Daoy (cell line): ENCODE measurements around the gene CLIC3. TPM values are rescaled to one million over a fixed set of nuclear protein-coding genes. Genes with fewer than 3 reads are reported as not detected.
A peak's percentile ranks its signal among the peaks of the same experiment; 100 is the strongest.

ENCODE experiments used
- DNase-seq: peaks from one replicate; pipeline ENCODE4 v3.0.0-alpha.2; 2015; ENCODE audit warnings: low read depth
- total RNA-seq: library from RNA; depleted of rRNA; stranded (reverse); fragments of >200 nt; shearing (Covaris generic); gene quantifications from 2 replicates; pipeline ENCODE4 v1.2.3, GENCODE V29; 2014

The CLIC3 gene
- total RNA-seq, 1 experiment from 2014 or later, result 3.9 TPM

- DNase-seq, result no peak
Observed at GRCh38 chr9:136980669-136981478, 15.5 kb downstream of the CLIC3 start.

- no peak for DNase-seq
Observed at GRCh38 chr9:136979769-136980587, 16.4 kb downstream of the CLIC3 start.

DNA sequence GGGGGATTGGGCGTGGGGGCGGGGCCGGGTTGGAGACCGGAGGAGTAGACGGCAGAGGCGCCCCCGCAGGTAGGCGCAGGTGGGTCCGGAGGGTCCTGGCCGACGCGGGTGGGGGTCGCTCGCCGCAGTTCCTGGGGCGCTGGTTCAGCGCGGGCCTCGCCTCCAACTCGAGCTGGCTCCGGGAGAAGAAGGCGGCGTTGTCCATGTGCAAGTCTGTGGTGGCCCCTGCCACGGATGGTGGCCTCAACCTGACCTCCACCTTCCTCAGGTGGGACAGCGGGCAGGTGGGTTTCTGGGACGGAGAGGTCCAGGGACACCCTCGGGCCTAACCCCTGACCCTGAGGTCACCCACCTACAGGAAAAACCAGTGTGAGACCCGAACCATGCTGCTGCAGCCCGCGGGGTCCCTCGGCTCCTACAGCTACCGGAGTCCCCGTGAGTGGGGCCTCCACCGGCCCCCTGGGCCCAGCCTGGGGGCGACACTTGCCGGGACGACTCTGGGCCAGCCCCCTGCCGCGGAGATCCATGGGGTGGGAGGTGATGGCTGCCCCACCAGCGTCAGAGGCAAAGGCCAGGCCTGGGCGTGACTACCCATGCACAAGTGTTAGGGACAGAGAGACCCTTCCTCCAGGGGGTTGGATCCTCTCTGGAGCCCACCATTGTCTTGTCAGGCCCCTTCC, 17.4 kb downstream of the CLIC3 start:
- DNase-seq, result no peak

- peak; percentile 79 for DNase-seq
Observed at GRCh38 chr9:136978073-136978864, 18.1 kb downstream of the CLIC3 start.

GRCh38 chr9:136977649-136978072, 18.7 kb downstream of the CLIC3 start:
- DNase-seq, result no peak

- DNase-seq, result no peak
Observed at GRCh38 chr9:136977223-136977622, 19.1 kb downstream of the CLIC3 start, which contains the start of gene PTGDS. PTGDS (plus strand) TSS chr9:136977504; CDS start chr9:136977579, 75 bp downstream.

DNA sequence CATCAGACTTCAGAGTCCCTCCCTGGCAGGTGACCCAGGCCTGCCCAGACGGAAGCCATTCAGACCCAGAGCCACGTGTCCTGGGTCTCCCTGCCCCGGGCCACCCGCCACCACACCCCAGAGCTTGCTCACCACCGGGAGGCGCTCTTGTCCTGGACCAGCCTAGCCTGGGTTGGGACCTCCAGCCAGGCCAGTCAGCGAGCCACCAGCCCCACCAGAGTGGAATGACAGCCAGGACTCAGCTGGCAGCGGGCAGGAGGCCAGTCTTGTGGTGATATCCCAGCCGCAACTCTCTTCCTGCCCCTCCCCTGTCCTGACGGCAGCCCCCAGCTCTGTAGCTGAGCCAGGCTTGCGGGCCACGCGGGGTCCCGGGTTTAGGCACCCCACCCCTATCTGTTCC, 20.7 kb downstream of the CLIC3 start:
- peak; percentile 80 for DNase-seq

GRCh38 chr9:136974817-136975535, 21.4 kb downstream of the CLIC3 start:
- DNase-seq, result no peak

- DNase-seq, result no peak
Observed at GRCh38 chr9:136973618-136974617, 22.4 kb downstream of the CLIC3 start.

DNA sequence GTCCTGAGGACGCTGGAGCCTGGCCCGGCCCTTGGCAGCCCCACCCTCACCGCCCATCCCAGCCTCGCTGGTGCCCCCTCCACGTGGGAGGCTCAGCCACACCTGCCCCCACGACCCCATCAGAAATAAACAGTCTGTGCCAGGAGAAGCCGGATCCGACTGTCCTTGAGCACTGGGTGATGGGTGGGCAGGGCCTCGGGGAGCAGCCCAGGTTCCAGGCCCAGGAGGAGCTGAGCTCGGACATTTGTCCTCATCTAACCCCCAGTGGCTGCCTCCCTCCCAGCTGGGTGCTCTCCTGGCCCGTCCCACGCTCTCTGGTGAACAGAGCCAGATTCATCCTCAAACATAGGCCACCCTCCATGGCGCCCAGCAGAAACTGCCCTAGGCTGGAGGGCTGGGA, 23.6 kb downstream of the CLIC3 start:
- DNase-seq, result no peak

DNA sequence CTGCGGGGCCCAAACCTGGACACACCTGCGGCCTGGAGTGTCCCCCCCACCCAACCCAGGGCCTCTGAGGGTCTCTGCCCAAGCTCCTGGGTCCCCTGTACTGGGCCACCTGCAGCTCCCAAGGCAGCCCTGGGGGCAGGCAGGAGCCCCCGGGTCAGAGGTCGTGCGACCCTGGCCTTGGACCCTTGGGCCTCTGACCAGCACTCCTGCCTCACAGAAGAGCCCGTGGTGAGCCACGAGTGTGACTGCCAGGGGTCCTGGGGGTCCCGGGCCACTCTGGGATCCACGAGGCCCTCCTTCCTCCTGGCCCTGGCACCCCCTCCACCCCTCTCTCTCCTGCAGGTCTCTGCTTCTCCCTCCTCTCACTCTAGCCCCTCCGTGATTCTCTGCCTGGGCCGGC, 24.0 kb downstream of the CLIC3 start:
- no peak for DNase-seq

- DNase-seq, result no peak
Observed at GRCh38 chr9:136971746-136972145, 24.6 kb downstream of the CLIC3 start.

- DNase-seq, result no peak
Observed at GRCh38 chr9:136970361-136970760, 26.0 kb downstream of the CLIC3 start.

GRCh38 chr9:136969774-136970173, 26.6 kb downstream of the CLIC3 start:
- no peak for DNase-seq

- no peak for DNase-seq
Observed at GRCh38 chr9:136969150-136969549, 27.2 kb downstream of the CLIC3 start.

- DNase-seq, result no peak
Observed at GRCh38 chr9:136968333-136969127, 27.8 kb downstream of the CLIC3 start.

GRCh38 chr9:136965771-136966484, 30.4 kb downstream of the CLIC3 start:
- no peak for DNase-seq

DNA sequence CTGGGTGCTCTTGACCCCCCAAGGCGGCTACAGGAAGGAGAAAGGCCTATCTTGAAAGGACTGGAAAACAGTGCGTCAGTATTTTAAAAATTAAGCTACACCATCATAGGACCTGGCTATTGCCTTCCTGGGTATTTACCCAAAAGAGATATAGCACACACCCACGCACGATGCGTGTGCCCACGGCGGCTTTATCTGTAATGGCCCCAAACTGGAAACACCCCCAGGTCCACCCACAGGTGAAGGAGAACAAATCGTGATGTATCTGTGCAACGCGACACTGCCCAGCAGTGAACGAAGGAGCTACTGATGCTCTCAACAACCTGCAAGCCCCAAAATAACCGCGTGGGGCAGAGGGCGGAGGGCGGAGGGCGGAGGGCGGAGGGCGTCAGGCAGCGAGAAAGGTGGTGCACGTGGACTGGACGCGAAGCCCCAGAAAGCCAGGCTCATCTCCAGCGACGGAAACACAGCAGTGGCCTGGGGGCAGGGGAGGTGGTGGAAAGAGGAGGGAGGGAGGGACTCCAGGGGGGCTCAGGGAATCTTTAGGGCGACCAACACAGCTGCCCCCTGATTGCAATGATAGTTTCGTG, 31.4 kb downstream of the CLIC3 start:
- no peak for DNase-seq
